Neural progenitor cell (in vitro differentiated cells): ENCODE data around the gene SYDE1. TPM values are rescaled to one million over a fixed set of nuclear protein-coding genes. Genes with fewer than 3 reads are reported as not detected.

Experiments
- DNase-seq: peaks from one replicate; pipeline ENCODE4 v3.0.0-alpha.2; 2016; ENCODE audit warnings: low spot score
- H2AFZ ChIP-seq: fragments of 200-600 bp; sonication (generic); replicated peaks from 2 replicates; pipeline ENCODE4 v1.6.1; 2016; ENCODE audit warnings: antibody characterized with exemption
- H3F3A ChIP-seq: fragments of 200-600 bp; sonication (generic); 2 replicates; pipeline ENCODE4 v1.6.1; 2016; ENCODE audit warnings: antibody characterized with exemption, low read depth
- H3K27ac ChIP-seq: fragments of 200-600 bp; sonication (generic); 2 replicates; pipeline ENCODE4 v1.5.1; 2016; ENCODE audit warnings: mild to moderate bottlenecking
- H3K27me3 ChIP-seq: fragments of 200-600 bp; sonication (generic); 2 replicates; pipeline ENCODE4 v1.6.1; 2016; ENCODE audit warnings: mild to moderate bottlenecking, moderate library complexity
- H3K36me3 ChIP-seq: fragments of 200-600 bp; sonication (generic); 2 replicates; pipeline ENCODE4 v1.5.1; 2016
- H3K4me1 ChIP-seq: fragments of 200-600 bp; sonication (generic); 2 replicates; pipeline ENCODE4 v1.6.1; 2016; ENCODE audit warnings: mixed run types
- H3K4me2 ChIP-seq: fragments of 200-600 bp; sonication (generic); 2 replicates; pipeline ENCODE4 v1.6.1; 2016
- H3K4me3 ChIP-seq: fragments of 200-600 bp; sonication (generic); 2 replicates; pipeline ENCODE4 v1.5.1; 2016
- H3K79me2 ChIP-seq: fragments of 200-600 bp; sonication (generic); 2 replicates; pipeline ENCODE4 v1.6.1; 2016; ENCODE audit warnings: low read depth
- H3K9ac ChIP-seq: fragments of 200-600 bp; sonication (generic); 2 replicates; pipeline ENCODE4 v1.6.1; 2016
- H3K9me3 ChIP-seq: fragments of 200-600 bp; sonication (generic); 2 replicates; pipeline ENCODE4 v1.5.1; 2016; ENCODE audit warnings: low read depth
- H4K20me1 ChIP-seq: fragments of 200-600 bp; sonication (generic); 2 replicates; pipeline ENCODE4 v1.6.1; 2016; ENCODE audit warnings: low read depth
- H3K27ac Mint-ChIP-seq: 3 replicates; pipeline ENCODE4 v1.8.0; 2021; ENCODE audit warnings: mixed read lengths
- H3K27me3 Mint-ChIP-seq: 2 replicates; pipeline ENCODE4 v1.8.0; 2022; ENCODE audit warnings: low read depth, mild to moderate bottlenecking, inconsistent platforms, moderate library complexity, mixed read lengths; ENCODE audit not compliant: insufficient read depth
- H3K36me3 Mint-ChIP-seq: 3 replicates; pipeline ENCODE4 v1.8.0; 2021; ENCODE audit warnings: mixed read lengths
- H3K4me1 Mint-ChIP-seq: 3 replicates; pipeline ENCODE4 v1.8.0; 2021; ENCODE audit warnings: mixed read lengths
- H3K4me3 Mint-ChIP-seq: 3 replicates; pipeline ENCODE4 v1.8.0; 2021; ENCODE audit warnings: mild to moderate bottlenecking, moderate library complexity, mixed read lengths
- H3K9me3 Mint-ChIP-seq: 3 replicates; pipeline ENCODE4 v1.8.0; 2020; ENCODE audit warnings: mixed read lengths
- EZH2 ChIP-seq: fragments of 200-600 bp; sonication (generic); IDR thresholded peaks from 2 replicates; pipeline ENCODE4 v1.6.1; 2017; ENCODE audit warnings: antibody characterized with exemption, mild to moderate bottlenecking, moderate library complexity
- EZH2phosphoT487 ChIP-seq: fragments of 200-600 bp; sonication (generic); IDR thresholded peaks from 2 replicates; pipeline ENCODE4 v1.6.1; 2017; ENCODE audit warnings: antibody characterized with exemption
- small RNA-seq: library from RNA; depleted of rRNA; stranded (forward); fragments of <200 nt; gene quantifications from one replicate; pipeline ENCODE3, GENCODE V24; 2015
- total RNA-seq: library from RNA; depleted of rRNA; stranded (reverse); fragments of >200 nt; gene quantifications from 2 replicates; pipeline ENCODE4 v1.2.3, GENCODE V29; 2015; ENCODE audit warnings: low replicate concordance
- TF ChIP-seq, protein P1 (sequence below): fragments of 200-600 bp; sonication (generic); IDR thresholded peaks from 2 replicates; pipeline ENCODE4 v1.5.1; 2017; ENCODE audit warnings: antibody characterized with exemption, mild to moderate bottlenecking

SYDE1 gene
- total RNA-seq, 1 donor from 2014 or later, result 8.0 TPM

DNA sequence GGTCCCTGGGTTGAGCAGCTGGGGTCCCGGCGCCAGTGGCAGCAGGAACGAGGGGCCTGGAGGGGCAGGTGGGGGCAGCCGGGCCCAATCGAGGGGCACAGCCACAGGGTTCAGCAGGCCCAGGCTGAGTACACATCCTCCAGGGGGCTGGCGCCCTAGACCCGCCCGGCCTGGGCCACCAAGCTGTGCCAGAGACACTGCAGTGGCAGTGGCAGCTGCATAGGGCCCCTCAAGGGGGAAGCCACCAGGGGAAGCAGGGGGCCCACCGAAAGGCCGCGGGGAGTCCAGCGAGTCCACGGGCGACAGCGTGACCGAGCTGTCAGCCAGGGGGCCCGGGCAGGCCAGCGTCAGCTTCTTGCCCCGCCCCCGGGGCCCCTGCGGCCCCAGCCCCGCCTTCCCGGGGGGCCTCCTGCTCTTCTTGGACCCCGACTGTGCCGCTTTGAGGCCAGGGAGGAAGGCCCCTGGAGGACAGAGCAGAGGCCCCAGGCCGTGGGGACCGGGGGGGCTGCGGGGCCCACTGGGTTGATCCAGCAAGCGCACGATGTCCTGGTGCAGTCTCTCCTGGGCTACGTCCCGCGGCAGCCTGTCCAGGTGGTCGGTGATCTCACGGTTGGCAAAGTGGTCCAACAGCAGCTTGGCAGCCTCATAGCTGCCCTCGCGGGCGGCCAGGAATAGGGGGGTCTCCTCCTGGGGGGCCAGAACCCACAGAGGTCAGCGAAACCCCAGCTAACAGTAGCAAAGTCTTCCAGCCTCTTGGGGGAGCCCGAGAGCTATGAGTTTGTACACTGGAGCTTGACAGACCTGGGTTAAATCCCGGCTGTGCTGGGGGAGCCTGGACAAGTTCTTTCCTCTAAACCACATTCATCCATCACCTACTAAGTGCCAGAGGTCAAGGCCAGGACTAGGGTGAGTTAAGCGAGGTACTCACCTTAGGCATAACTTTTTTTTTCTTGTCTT is 54.1 kb downstream of the SYDE1 start:
- DNase-seq, result no peak
- Mint-ChIP-seq H3K4me3 (no peak overlapping the region), H3K27me3 (peaks cover 8% of the 10 kb centered on the region), H3K36me3 (peaks cover 21% of the 10 kb centered on the region), H3K4me1 (no peaks in the 10 kb centered on the region), H3K9me3 (peaks cover 3% of the 10 kb centered on the region), H3K27ac (no peak overlapping the region)
- Histone ChIP-seq H3K36me3 (peaks cover 28% of the 10 kb centered on the region), H3F3A (peaks cover 20% of the 10 kb centered on the region), H3K79me2 (no peaks in the 10 kb centered on the region), H4K20me1 (no peaks in the 10 kb centered on the region), H3K4me2 (no peak overlapping the region), H3K27me3 (no peaks in the 10 kb centered on the region), H2AFZ (no peak overlapping the region), H3K4me3 (no peak overlapping the region), H3K9ac (no peak overlapping the region), H3K9me3 (no peaks in the 10 kb centered on the region), H3K27ac (no peak overlapping the region), H3K4me1 (no peaks in the 10 kb centered on the region)
- TF ChIP-seq EZH2, result no peak
- TF ChIP-seq, protein P1, sequence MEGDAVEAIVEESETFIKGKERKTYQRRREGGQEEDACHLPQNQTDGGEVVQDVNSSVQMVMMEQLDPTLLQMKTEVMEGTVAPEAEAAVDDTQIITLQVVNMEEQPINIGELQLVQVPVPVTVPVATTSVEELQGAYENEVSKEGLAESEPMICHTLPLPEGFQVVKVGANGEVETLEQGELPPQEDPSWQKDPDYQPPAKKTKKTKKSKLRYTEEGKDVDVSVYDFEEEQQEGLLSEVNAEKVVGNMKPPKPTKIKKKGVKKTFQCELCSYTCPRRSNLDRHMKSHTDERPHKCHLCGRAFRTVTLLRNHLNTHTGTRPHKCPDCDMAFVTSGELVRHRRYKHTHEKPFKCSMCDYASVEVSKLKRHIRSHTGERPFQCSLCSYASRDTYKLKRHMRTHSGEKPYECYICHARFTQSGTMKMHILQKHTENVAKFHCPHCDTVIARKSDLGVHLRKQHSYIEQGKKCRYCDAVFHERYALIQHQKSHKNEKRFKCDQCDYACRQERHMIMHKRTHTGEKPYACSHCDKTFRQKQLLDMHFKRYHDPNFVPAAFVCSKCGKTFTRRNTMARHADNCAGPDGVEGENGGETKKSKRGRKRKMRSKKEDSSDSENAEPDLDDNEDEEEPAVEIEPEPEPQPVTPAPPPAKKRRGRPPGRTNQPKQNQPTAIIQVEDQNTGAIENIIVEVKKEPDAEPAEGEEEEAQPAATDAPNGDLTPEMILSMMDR, result peak; percentile 14
- TF ChIP-seq EZH2phosphoT487, result no peak

Small RNA genes lying within 50 kb of the gene (small RNA-seq; reads per million reads assigned to genes)
- not detected for gene RNU6-782P

Other genes starting within 250 kb of the SYDE1 start
- gene OR7A17, start 221.3 kb upstream of the SYDE1 start, total RNA-seq, result not detected in 2 replicates
- not detected in 2 replicates for gene OR7C2, start 165.9 kb upstream of the SYDE1 start, total RNA-seq
- 15.0 and 21.5 TPM in 2 replicates for gene SLC1A6, start 127.5 kb upstream of the SYDE1 start, total RNA-seq
- gene CASP14, start 57.9 kb upstream of the SYDE1 start, total RNA-seq, result not detected in 2 replicates
- not detected in 2 replicates for gene OR1I1, start 25.2 kb upstream of the SYDE1 start, total RNA-seq
- gene NOTCH3, start 93.6 kb downstream of the SYDE1 start, total RNA-seq, result 17.1 and 71.8 TPM in 2 replicates
- gene EPHX3, start 125.0 kb downstream of the SYDE1 start, total RNA-seq, result 2.2 and 2.3 TPM in 2 replicates
- gene BRD4, start 225.1 kb downstream of the SYDE1 start, total RNA-seq, result 14.5 and 20.9 TPM in 2 replicates